ENCODE data around the gene GNG7.
A peak's percentile ranks its signal among the peaks of the same experiment; 100 is the strongest.

Gene GNG7

DNA sequence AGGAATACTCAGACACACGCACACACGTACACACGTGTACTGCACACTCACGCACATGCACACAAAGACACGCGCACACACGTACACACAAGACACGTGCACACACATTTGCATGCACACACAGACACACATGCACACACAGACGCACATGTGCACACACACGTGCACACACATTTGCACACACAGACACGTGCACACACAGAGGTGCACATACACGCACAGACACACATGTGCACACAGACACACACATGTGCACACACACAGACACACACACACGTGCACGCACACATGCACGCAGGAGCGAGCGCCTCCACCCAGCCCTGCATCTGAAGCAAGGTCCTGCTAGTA is 145.4 kb downstream of the GNG7 start:
- TF ChIP-seq, protein P1, sequence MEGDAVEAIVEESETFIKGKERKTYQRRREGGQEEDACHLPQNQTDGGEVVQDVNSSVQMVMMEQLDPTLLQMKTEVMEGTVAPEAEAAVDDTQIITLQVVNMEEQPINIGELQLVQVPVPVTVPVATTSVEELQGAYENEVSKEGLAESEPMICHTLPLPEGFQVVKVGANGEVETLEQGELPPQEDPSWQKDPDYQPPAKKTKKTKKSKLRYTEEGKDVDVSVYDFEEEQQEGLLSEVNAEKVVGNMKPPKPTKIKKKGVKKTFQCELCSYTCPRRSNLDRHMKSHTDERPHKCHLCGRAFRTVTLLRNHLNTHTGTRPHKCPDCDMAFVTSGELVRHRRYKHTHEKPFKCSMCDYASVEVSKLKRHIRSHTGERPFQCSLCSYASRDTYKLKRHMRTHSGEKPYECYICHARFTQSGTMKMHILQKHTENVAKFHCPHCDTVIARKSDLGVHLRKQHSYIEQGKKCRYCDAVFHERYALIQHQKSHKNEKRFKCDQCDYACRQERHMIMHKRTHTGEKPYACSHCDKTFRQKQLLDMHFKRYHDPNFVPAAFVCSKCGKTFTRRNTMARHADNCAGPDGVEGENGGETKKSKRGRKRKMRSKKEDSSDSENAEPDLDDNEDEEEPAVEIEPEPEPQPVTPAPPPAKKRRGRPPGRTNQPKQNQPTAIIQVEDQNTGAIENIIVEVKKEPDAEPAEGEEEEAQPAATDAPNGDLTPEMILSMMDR (conservative IDR thresholded peaks at IDR 0.05; ENCODE audit: low read depth, low read length) = no peak
- no peak overlapping the region for H3K4me3 ChIP-seq (ENCODE audit: low read depth, low read length)
- DNase-seq (ENCODE audit: low read depth) = no peak

DNA sequence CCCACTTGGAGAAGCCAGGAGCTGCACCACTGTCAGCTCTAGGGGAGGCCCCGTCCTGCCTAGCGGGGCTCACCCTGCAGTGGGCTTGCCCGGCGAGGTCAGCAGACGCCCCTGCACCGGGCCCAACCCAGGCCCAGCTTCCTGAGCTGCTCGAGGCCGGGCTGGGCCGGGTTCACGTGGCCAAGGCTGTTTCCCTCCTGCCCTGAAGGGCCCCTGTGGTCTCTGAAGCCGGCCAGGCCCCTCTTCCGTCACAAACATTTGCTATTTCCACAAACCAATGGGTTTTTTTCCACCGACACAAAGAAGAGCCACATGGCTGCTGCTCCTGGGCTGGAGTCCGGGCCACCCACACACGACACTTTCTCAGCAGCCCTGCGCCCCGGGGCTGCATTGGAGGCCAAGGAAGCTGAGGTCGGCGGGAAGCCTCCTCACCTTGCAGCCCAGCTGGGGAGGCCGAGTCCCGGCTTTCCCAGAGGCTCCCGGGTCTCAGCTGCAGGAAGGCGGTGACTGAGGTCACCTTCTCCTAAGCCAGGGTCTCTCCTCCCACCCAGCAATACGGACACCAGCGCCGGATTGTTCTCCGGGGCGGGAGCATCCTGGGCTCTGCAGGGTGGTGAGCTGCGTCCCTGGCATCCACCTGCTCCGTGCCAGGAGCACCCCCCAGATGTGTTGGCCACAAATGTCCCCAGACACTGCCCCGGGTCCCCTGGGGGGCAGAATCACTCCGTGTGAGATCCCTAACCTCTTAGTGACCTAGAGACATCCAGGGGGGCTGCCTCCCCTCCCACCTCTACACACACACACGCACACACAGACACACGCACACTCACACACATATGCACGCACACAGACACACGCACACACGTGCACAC is 146.0 kb downstream of the GNG7 start:
- H3K4me3 ChIP-seq (ENCODE audit: low read depth, low read length) = no peak overlapping the region
- no peak for DNase-seq (ENCODE audit: low read depth)
- TF ChIP-seq, protein P1 (conservative IDR thresholded peaks at IDR 0.05; ENCODE audit: low read depth, low read length) = no peak

DNA sequence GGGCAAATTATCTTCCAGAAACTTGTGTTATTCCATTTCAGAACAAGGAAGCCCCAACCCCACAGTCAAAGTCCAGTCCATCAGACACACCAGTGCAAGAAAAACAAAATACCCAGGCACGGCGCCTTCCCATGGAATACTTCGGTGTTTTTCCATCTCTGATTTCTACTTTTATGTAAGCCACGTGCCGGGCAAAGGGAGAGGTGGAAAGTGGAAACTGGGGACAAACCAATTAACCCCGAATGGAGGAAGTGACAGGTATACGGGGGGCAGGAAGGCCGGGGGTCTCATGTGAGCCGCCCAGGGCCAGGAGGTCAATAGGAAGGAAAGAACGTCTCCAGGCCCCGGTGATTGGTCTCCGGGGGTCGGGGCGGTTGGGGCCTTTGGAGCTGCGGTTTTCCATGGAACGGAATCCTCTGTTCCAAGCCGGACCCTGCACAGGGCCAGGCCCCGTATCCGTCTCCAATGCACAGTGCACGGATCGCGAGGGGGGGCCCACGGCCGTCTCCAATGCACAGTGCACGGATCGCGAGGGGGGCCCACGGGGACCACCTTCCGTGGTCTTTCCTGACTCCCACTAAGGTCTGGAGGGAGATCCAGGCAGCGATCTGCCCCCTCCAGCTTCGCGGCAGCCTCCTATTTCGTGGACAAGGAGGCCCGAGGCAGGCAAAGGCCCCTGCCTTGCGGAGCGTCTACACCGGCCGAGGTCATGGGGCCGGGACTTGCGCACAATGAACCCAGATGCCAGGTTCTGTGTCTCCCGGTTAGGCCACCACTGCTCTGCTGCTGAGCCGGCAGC is 146.9 kb downstream of the GNG7 start:
- TF ChIP-seq, protein P1 (conservative IDR thresholded peaks at IDR 0.05; ENCODE audit: low read depth, low read length) = no peak
- no peak for DNase-seq (ENCODE audit: low read depth)
- H3K4me3 ChIP-seq (ENCODE audit: low read depth, low read length) = no peak overlapping the region

DNA sequence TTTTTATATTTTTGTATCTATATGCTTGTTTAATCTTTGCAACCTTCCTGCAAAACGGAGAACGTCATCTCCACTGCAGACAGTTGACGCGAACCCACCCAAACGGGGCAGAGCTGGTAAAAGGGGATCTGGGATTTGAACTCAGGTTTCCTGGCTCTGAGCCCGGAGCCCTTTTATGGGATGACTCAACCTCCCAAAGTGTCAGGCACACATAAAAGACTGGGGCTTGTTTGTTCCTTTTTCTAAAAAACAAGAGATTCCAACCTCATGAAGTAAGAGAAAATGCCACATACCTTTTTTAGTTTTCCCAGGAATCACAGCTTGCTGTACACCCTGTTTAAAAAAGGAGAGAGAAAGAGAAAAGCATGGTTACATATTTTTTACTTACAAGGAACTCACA is 147.6 kb downstream of the GNG7 start:
- TF ChIP-seq, protein P1 (conservative IDR thresholded peaks at IDR 0.05; ENCODE audit: low read depth, low read length) = no peak
- H3K4me3 ChIP-seq (ENCODE audit: low read depth, low read length) = no peak overlapping the region
- DNase-seq (ENCODE audit: low read depth) = peak; percentile 33

DNA sequence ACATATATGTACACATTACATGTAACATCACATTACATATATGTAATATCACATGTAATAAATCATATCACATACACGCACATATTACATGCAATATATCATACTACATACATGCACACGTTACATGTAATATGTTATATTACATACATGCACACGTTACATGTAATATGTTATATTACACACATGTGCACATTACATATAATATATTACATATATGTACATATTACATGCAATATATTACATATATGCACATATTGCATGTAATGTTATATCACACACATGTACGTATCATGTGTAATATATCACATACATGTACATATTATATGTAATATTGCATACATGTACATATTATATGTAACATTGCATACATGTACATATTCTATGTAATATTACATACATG is 149.0 kb downstream of the GNG7 start:
- no peak overlapping the region for H3K4me3 ChIP-seq (ENCODE audit: low read depth, low read length)
- no peak for DNase-seq (ENCODE audit: low read depth)
- TF ChIP-seq, protein P1 (conservative IDR thresholded peaks at IDR 0.05; ENCODE audit: low read depth, low read length) = no peak

DNA sequence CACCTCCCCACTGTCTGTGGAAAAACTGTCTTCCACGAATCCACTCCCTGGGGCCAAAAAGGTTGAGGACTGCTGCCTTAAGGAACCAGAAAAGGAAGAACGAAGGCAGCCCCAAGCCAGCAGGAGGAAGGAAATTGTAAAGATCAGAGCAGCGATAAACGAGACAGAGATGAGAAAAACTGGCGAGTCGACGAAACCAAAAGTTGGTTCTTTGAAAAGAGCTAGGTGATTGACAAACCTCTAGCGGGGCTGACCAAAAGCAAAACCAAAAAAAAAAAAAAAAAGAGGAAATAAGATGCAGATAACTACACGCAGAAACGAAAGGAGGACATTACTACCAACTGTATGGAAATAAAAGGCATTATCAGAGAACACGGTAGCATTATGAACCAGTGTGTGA is 149.6 kb downstream of the GNG7 start:
- peak overlapping the region; percentile 24 for H3K4me3 ChIP-seq (ENCODE audit: low read depth, low read length)
- DNase-seq (ENCODE audit: low read depth) = peak; percentile 40
- TF ChIP-seq, protein P1 (conservative IDR thresholded peaks at IDR 0.05; ENCODE audit: low read depth, low read length) = peak; percentile 10
